Measurements from ENCODE around the gene SAP130.
"Not testable (repeated sequence)": the region's sequence is repeated elsewhere in the genome, so short reads cannot be mapped to it uniquely, and the experiment has no call there.

Gene SAP130

GRCh38 chr2:127911737-127912136, 116.1 kb downstream of the SAP130 start:
- no peak overlapping the region for H3K4me3 ChIP-seq (replicated peaks; ENCODE audit: low read depth, low read length)
- TF ChIP-seq CTCF (IDR thresholded peaks at IDR 0.05; ENCODE audit: low read depth, low read length, missing control alignments), result no peak
- DNase-seq (ENCODE audit: extremely low read depth, low read depth), result no peak

GRCh38 chr2:127910415-127910814, 117.4 kb downstream of the SAP130 start:
- DNase-seq (ENCODE audit: extremely low read depth, low read depth), result no peak
- no peak overlapping the region for H3K4me3 ChIP-seq (replicated peaks; ENCODE audit: low read depth, low read length)
- no peak for TF ChIP-seq CTCF (IDR thresholded peaks at IDR 0.05; ENCODE audit: low read depth, low read length, missing control alignments)

- H3K4me3 ChIP-seq (replicated peaks; ENCODE audit: low read depth, low read length), result no peak overlapping the region
- no peak for TF ChIP-seq CTCF (IDR thresholded peaks at IDR 0.05; ENCODE audit: low read depth, low read length, missing control alignments)
- no peak for DNase-seq (ENCODE audit: extremely low read depth, low read depth)
Measured at GRCh38 chr2:127909019-127909418, 118.8 kb downstream of the SAP130 start.

- not testable (repeated sequence) for DNase-seq (ENCODE audit: extremely low read depth, low read depth); H3K4me3 ChIP-seq (replicated peaks; ENCODE audit: low read depth, low read length)
Measured at GRCh38 chr2:127907733-127908400, 120.0 kb downstream of the SAP130 start.

- no peak overlapping the region for H3K4me3 ChIP-seq (replicated peaks; ENCODE audit: low read depth, low read length)
- DNase-seq (ENCODE audit: extremely low read depth, low read depth), result no peak
- TF ChIP-seq CTCF (IDR thresholded peaks at IDR 0.05; ENCODE audit: low read depth, low read length, missing control alignments), result no peak
Measured at GRCh38 chr2:127906206-127906926, 121.5 kb downstream of the SAP130 start.

GRCh38 chr2:127901339-127902056, 126.4 kb downstream of the SAP130 start:
- H3K4me3 ChIP-seq (replicated peaks; ENCODE audit: low read depth, low read length), result no peak overlapping the region
- TF ChIP-seq CTCF (IDR thresholded peaks at IDR 0.05; ENCODE audit: low read depth, low read length, missing control alignments), result no peak
- DNase-seq (ENCODE audit: extremely low read depth, low read depth), result no peak

All from HFF-Myc (cell line).